GM10266 (cell line): ENCODE measurements around the gene NT5C1B.

ENCODE experiments used
- DNase-seq: peaks from one replicate; pipeline ENCODE4 v3.0.0; 2012; ENCODE audit errors: extremely low spot score
- CTCF ChIP-seq: IDR thresholded peaks from 2 replicates; pipeline ENCODE4 v1.5.1; 2012; ENCODE audit warnings: mild to moderate bottlenecking, low read depth; ENCODE audit not compliant: control insufficient read depth, insufficient read depth; ENCODE audit errors: missing control alignments

NT5C1B gene

GRCh38 chr2:18526429-18526828, 62.9 kb downstream of the NT5C1B start:
- TF ChIP-seq CTCF = no peak
- DNase-seq = no peak

- DNase-seq = no peak
- TF ChIP-seq CTCF = no peak
Measured at GRCh38 chr2:18525852-18526251, 63.5 kb downstream of the NT5C1B start.

- TF ChIP-seq CTCF = no peak
- no peak for DNase-seq
Measured at GRCh38 chr2:18525236-18525635, 64.1 kb downstream of the NT5C1B start.

- TF ChIP-seq CTCF = no peak
- no peak for DNase-seq
Measured at GRCh38 chr2:18522484-18523146, 66.8 kb downstream of the NT5C1B start.

- peak; percentile 84 for TF ChIP-seq CTCF
- DNase-seq = peak; percentile 64
Measured at GRCh38 chr2:18520451-18521425, 68.6 kb downstream of the NT5C1B start.

- TF ChIP-seq CTCF = no peak
Measured at GRCh38 chr2:18519914-18520450, 69.4 kb downstream of the NT5C1B start.

More at GRCh38 chr2:18519914-18520450, 69.4 kb downstream of the NT5C1B start:
- DNase-seq = no peak
